Measurements from ENCODE around the gene GAL3ST1.
A peak's percentile ranks its signal among the peaks of the same experiment; 100 is the strongest.
"Not testable (repeated sequence)": the region's sequence is repeated elsewhere in the genome, so short reads cannot be mapped to it uniquely, and the experiment has no call there.

GAL3ST1 gene

GRCh38 chr22:30596199-30596598 lies 21.7 kb upstream of the GAL3ST1 start:
- no peak for DNase-seq (ENCODE audit: low spot score)

- not testable (repeated sequence) for DNase-seq (ENCODE audit: low spot score)
These were observed 17.9 kb upstream of the GAL3ST1 start for GRCh38 chr22:30592360-30592713.

- DNase-seq (ENCODE audit: low spot score) = peak; percentile 98
These were observed 17.3 kb upstream of the GAL3ST1 start, which contains the start of gene PES1 for GRCh38 chr22:30591588-30592359. TSS of gene PES1 (minus strand) at chr22:30591910. CDS start at chr22:30591833, 77 bp downstream.

- peak; percentile 33 for DNase-seq (ENCODE audit: low spot score)
These were observed 16.7 kb upstream of the GAL3ST1 start for GRCh38 chr22:30591191-30591587.

GRCh38 chr22:30586414-30586813 lies 11.9 kb upstream of the GAL3ST1 start:
- DNase-seq (ENCODE audit: low spot score) = no peak

- no peak for DNase-seq (ENCODE audit: low spot score)
These were observed 10.0 kb upstream of the GAL3ST1 start for GRCh38 chr22:30584441-30584840.

GRCh38 chr22:30582788-30583545 lies 8.5 kb upstream of the GAL3ST1 start:
- DNase-seq (ENCODE audit: low spot score) = no peak

- no peak for DNase-seq (ENCODE audit: low spot score)
These were observed 7.6 kb upstream of the GAL3ST1 start for GRCh38 chr22:30582051-30582450.

GRCh38 chr22:30580896-30581295 lies 6.4 kb upstream of the GAL3ST1 start:
- no peak for DNase-seq (ENCODE audit: low spot score)

- no peak for DNase-seq (ENCODE audit: low spot score)
These were observed 4.0 kb upstream of the GAL3ST1 start for GRCh38 chr22:30578481-30578880.

- DNase-seq (ENCODE audit: low spot score) = no peak
These were observed 1.4 kb upstream of the GAL3ST1 start for GRCh38 chr22:30575859-30576258.

GRCh38 chr22:30574997-30575671 lies 669 bp upstream of the GAL3ST1 start:
- DNase-seq (ENCODE audit: low spot score) = no peak

GRCh38 chr22:30573594-30574094 lies 821 bp downstream of the GAL3ST1 start:
- DNase-seq (ENCODE audit: low spot score) = no peak

- DNase-seq (ENCODE audit: low spot score) = no peak
These were observed 1.4 kb downstream of the GAL3ST1 start for GRCh38 chr22:30572840-30573593.

- no peak for DNase-seq (ENCODE audit: low spot score)
These were observed 2.3 kb downstream of the GAL3ST1 start for GRCh38 chr22:30572210-30572609.

- DNase-seq (ENCODE audit: low spot score) = no peak
These were observed 4.7 kb downstream of the GAL3ST1 start for GRCh38 chr22:30569674-30570202.

- DNase-seq (ENCODE audit: low spot score) = no peak
These were observed 6.2 kb downstream of the GAL3ST1 start for GRCh38 chr22:30568137-30568805.

- DNase-seq (ENCODE audit: low spot score) = not testable (repeated sequence)
These were observed 7.2 kb downstream of the GAL3ST1 start for GRCh38 chr22:30567277-30567676.

- DNase-seq (ENCODE audit: low spot score) = no peak
These were observed 8.3 kb downstream of the GAL3ST1 start for GRCh38 chr22:30566125-30566524.

GRCh38 chr22:30565341-30565740 lies 9.1 kb downstream of the GAL3ST1 start:
- no peak for DNase-seq (ENCODE audit: low spot score)

- no peak for DNase-seq (ENCODE audit: low spot score)
These were observed 9.7 kb downstream of the GAL3ST1 start for GRCh38 chr22:30564761-30565119.

All from GM03348 (cell line).